HPDE6-E6E7 (cell line): Measurements from ENCODE around the gene NUBP2.

Experiments used
- DNase-seq: peaks from one replicate; pipeline ENCODE4 v3.0.0; 2011; ENCODE audit warnings: missing footprints; ENCODE audit errors: extremely low spot score

The NUBP2 gene, protein sequence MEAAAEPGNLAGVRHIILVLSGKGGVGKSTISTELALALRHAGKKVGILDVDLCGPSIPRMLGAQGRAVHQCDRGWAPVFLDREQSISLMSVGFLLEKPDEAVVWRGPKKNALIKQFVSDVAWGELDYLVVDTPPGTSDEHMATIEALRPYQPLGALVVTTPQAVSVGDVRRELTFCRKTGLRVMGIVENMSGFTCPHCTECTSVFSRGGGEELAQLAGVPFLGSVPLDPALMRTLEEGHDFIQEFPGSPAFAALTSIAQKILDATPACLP

DNA sequence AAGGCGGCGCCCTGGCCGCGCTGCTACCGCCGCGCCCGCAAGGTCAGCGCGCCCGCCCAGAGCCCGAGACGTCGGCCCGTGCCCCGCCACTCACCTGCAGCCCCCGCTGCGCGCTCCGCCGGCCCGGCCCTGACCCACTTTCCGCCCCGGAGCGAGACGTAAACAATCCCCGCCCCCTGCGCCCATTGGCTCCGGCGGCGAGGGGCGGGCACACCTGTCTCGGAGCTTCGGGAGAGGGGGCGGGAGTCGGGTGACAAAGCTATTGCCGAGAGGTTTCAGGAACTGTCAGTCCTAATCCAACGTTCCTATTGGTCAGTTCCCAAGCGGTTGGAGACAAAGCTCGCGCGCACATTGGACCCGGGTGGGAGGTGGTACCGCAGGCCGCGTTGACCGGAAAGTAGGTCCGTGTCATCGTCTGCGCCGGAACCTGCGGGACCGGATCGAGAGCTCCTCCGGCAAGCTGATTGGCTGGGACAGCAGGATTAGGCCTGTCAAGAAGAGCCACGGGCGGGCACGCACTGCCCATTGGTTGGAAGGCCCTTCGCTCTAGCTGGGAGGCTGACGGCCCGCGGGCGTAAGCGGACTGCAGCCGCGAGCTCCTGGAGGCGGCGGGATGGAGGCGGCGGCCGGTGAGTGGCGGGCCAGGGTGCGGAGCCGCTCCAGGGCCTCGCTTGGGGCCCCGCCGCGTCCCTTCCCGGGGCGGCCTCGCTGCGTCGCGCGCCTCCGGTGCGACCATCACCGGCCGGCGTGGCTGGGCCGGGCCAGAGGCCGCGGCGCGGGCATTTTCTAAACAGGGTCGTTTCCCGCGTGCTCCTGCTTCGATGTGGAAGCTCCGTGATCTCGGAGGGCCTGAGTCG lies at the start of gene NUBP2, which contains the start of gene SPSB3:
Gene NUBP2, plus strand, starts transcription at position 553 of the 857 bp plus-strand sequence. Its CDS starts 61 bp downstream, at position 614.
Gene SPSB3, minus strand, starts transcription at position 164 of the 857 bp plus-strand sequence. CDS start 1,088 bp downstream, outside the sequence.
- peak; percentile 99 for DNase-seq

DNA sequence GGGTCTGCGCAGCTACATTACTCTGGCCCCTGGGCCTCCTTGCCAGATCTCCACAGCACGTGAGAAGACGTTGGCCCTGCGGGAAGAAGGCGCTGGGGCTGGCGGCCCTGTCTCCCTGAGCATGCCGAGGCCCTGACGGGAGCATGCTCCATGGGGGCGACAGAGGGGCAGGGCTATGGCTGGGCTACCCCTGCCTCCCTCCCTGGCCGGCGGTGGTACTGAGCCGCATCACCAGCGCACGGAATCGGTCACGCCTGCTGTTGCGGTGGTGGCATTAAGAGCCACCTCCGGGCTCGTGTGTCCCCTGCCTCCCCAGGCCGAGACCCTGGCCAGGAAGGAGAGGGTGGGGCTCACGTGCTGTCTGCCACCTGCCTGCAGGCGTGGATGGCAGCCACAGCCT lies 48.6 kb upstream of the NUBP2 start:
- no peak for DNase-seq

DNA sequence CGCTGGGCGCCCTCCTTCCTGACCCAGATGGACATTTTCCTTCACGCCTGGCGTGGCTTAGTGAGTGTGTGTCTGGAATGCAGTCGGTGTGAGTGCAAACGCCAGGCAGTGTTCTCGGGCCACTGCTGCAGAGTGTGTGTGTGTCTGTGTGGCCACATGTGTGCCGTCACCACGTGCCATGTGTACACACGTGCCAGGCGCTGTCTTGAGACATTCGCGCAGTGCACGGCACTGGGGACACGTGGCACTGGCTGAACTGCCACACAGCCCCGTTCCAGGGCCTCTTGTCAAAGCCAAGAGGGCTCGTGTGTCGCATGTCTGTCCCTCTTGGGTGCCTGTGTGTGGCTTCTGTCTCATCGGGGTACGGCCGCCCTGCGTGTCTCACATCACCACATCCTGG lies 47.9 kb upstream of the NUBP2 start:
- DNase-seq: no peak

DNA sequence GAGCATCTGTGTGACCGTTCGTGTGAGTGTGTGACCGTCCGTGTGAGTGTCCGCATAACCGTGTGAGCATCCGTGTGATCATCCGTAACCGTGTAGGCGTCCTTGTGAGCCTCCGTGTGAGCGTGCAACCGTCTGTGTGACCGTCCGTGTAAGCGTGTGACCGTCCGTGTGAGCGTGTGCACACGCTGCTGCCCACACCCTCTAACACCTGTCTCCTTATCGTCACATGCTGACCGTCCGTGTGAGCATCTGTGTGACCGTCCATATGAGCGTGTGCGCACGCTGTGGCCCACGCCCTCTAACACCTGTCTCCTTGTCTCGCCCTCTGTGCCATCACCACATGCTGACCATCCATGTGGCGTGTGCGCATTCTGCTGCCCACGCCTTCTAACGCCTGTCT lies 42.5 kb upstream of the NUBP2 start:
- no peak for DNase-seq

DNA sequence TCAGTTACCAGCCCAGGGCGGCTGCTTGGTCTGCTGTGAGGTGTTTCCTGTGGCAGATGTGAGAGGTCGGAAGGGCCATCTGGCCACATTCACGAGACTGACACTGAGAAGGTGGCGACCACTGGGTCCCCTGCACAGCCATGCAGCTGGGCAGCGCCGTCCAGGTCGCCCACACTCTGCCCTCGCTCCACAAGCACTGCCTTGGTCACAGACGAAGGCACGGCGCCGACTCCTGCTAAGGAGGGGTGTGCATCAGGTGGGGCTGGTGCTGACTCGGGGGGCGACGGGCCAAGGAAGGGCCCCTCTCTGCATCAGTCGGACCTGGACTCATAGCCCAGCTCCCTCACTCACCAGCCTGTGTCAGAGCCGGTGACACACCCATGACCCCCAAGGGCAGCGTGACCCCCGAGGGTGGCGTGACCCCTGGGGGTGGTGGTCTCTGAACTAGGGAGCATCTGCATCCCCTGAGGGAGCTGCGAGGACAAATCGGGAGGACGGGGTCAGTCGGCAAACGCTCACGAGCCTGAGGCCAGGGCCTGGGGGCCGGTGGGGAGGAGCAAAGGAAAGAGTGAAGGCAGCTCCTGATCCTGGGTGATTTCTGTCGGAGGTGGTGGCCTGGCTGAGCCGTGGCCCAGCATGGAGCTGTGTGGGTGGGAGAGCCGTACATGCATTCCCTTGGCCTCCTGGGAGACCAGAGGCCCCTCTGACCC lies 41.8 kb upstream of the NUBP2 start:
- no peak for DNase-seq

DNA sequence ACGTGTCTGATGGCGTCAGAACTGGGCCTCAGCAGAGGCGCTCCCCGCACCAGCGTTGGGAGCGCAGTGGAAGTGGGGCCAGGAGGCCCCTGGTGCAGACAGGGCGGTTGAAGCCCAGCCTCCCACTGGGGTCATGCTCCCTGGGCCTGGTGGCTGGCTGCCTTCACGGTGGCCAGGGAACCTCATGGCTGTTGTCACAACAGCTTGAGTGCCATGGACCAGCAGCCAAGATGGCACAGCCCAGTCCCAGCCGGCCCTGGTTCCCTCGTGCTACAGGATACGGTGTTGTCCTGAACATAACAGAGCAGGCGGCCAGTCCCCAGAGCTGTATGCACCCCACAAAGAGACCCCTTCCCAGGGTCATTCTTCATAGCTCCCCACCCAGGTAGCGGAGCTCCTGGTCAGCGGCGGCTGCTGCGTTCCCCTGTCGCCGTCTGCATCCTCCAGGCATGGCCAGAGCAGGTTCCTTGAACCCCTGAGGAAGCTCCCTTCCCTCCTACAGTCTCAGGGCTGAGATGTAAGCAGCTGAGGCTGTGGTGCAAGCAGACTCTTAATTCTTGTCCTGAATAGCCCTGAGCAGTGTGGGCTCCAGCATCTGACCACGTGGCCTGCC lies 41.1 kb upstream of the NUBP2 start:
- DNase-seq: no peak

DNA sequence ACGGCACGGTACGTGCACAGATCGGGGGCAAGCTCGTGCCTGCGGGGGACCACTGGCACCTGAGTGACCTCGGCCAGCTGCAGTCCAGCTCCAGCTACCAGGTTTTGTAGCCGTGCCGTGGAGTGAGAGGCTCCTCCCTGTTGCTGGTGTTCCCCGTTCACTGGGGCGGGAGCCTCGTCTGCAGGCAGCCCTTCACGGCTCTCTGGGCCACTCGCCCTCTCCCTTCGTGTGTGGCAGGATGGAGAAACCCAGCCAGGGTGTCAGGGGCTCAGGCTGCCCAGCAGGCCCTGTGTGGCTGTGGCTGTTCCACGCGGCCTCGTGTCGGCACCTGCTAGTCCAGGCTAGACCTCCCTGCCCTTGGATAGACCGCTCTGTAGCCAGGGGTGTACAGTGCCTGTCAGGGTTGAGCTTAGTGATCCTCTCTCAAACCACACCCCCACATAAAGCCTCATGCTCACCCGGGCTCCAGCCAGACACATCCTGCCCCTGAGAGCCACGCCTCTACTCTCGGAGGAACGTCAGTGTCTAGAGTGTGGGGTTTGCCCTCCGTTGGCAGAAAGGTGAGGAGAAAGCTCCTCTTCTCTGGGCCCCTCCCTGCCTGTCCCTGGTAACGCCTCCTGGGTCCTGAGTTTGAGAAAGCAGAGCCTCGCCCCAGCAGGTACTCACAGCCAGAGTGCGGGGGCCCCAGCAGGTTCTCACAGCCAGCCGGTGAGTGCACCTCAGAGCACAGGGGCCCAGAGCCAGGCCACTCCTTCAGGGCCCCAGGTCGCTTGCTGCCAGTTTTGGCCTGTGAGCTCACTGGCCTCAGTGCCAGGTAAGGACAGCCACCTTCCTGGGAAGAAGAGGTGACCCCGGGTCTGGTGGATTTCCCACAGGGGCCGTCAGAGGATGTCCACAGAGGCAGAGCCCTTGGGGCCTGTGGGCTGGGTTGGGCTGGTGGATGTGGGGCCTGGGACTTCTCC lies 39.1 kb upstream of the NUBP2 start:
- no peak for DNase-seq

DNA sequence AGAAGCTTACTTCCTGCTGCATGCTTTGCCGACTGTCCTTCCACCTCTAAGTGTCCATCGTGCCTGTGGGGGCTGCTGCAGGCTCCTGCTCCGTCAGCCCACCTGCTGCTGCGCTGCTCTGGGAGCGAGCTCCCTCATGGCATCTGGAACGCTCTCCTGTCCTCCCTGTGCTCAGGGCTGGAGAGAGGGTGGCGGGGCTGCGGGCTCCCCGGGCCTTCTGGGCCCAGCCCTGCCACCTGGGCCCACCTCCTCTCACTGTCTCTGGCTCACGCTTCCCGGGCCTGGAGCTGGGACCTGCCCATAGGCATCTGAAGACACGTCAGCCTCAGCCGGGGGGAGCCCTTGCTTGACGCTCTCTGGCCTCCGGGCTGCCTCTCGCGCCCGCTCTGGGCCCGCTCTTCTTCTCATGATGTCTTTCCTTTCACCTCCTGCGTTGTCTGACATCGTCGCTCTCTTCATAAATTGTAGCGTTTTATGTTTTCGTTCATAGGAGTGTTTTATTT lies 38.4 kb upstream of the NUBP2 start:
- DNase-seq: no peak

DNA sequence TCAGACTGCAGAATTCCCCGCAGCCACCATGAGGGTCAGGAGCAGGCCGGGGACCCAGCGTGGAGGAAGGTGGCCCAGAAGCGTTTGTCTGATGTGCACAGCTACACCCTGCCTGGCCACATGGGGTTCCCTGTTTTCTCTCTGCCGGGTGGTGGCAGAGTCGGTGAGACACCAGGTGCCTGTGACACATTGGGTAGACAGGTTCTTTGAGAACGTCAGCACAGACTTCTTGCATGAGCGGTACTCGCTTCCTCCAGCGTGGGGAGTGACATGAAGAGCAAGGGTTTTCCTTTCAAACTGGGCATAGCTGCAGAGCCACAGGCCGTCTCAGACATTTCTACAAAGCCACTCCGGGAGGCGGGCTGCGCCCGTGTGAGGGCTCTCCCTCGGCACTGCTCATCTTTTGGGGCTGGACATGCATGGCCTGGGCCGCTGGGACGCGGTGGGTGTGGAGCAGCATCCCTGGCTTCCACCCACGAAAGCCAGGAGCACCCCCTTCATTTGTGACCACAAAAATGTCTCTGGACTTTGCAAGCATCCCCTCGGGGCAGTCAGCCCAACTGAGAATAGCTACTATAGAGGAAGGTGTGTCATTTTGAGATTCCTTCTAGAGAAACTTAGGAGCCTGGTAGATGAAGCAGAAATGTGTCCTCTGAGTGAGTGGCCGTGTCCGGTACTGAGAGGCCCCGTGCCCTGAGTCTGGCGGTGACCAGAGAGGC lies 37.4 kb upstream of the NUBP2 start:
- no peak for DNase-seq

DNA sequence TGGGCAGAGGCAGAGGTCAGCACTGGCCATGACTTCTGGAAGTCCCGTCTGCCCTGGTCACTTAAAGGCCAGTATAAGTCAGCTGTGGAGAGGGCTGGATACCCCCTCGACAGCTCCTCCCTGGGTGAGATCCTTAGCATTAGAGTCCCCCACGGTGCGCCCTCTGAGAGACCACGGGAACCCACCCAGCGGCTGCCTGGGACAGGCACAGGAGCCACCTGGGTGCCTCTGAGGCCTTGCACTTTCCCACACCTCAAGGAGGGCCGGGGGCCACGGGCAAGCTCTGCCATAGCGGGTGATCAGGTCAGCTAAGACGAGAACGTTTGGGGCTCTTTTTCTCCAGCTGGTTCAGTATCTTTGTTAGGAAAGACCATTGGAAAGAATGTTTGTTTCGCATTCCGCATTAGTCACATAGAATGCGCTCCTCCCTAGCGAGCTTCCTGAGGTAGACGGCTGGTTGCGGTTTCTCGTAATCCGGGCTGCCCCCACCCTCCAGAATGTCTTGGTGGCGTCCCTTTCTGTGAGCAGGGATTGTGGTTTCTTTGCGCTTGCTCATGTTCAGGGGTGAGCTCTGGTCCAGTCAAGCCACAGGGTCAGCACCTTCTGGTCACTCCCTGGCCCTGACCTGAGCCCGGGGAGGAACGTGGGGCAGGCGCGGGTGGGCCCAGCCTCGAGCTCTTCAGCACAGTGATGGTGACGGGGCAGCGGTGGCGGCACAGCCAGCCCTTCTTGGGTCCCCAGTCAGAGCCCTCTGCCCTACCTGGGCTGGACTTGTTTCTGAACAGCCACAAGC lies 36.7 kb upstream of the NUBP2 start:
- DNase-seq: no peak

DNA sequence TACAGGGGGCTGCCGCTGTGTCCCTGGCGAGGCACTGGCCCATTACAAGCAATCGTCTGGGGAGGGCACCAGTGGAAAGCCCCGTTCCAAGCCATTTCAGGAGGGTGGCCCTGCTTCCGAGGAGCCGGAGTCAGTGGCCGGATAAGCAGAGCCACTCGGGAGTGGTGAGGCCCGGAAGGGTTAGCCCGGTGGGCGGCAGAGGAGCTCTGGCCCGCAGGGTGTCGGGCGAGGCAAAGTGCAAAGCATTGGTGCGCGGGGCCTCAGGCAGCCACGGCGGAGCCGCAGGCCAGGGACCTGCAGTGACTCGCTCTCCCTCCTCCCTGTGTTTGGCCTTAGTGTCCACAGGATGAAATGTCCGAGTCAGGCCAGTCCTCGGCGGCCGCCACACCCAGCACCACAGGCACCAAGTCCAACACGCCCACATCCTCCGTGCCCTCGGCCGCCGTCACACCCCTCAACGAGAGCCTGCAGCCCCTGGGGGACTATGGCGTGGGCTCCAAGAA lies 36.0 kb upstream of the NUBP2 start:
- DNase-seq: no peak

DNA sequence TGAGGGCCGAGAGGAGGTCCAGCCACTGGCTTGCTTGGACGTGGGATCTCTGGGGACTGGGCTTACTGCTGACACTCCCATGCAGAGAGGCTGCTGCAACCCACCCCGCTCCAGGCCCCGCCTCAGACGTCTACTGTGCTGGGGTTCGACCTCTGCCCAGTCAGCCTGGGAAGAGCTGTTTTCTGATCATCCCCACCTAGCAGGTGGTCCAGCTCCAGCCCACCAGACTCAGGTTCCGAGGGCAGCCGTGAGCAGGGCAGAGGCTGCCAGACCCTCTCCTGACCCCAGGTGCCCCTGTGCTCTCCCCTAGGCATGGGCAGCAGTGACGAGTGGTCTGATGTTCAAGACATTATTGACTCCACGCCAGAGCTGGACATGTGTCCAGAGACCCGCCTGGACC lies 34.8 kb upstream of the NUBP2 start:
- DNase-seq: no peak

DNA sequence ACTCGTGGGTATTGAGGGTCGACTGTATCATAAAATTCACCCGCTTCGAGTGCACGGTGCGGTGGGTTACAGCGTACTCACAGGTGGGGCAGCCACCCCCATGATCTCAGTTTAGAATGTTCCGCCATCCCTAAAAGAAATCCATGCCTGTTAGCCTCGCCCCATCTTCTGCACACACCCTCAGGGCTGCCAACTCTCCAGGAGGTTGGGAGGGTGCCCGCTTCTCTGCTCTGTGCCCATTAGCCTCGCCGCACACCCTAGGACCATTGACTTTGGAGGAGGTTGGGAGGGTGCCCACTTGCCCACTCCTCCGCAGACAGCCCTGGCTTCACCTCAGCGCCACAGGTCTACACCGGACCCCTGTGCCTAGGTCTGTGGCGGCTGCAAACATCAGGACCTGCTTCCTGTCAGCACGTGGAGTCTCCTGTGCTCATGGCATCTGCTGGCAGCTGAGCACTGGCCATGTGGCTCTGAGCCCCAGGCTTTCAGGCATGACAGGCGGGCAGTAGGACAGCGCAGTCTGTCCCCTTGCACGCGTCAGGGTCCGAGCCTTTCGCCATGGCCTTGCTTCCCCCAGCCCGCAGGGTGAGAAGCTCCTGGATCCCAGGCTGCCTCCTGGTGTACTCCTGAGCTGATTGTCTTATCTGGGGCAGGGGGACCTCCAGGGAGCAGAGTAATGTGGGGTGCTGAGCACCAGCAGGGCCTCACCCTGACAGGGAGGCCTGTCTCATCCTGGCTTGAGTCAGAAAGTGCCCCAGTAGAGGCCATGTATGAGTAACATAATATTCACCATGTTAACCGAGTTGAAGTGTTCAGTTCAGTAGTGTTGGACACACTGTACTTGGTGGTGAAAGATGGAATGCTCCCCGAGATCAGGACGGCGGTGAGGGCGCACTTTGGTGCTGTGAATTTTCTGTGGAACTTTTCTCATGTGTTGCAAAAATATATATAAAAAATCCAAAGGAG lies 33.3 kb upstream of the NUBP2 start:
- no peak for DNase-seq

DNA sequence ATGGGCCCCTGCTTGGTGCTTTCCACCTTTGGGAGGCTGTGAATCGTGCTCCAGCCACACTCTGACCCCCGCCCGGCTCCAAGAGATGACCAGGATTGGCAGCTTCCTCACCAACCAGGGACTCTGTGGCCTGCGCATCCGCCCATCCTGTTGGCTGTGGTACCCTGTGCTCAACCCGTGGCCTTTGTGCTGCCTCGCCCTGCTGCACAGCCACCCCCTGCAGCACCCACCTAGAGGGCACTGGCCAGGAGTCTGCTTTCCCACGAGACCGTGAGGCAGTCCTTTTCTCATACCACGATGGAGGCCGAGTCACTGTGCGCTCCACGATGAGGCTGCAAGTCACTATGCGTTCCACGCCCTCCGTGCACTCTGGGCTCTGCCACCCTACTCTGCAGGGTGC lies 30.8 kb upstream of the NUBP2 start:
- DNase-seq: no peak

DNA sequence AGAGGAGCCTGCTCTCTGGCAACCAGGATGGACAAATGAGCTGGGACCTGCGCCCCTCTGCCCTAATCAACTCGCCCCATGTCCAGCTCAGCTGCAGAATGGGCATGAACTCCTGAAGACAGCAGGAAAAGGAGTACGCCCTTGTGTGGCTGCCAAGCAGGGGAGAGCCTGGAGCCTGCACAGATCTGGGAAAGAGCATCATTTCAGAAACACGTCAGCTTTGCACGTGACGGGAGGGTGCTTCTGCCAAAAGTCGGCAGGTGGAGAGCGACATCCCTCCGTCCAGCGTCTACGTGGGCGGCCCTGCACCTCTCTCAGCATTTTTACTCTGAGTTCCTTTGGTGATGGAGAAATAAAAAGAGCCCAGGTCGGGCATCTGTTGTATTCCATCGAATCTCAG lies 29.9 kb upstream of the NUBP2 start:
- DNase-seq: no peak

DNA sequence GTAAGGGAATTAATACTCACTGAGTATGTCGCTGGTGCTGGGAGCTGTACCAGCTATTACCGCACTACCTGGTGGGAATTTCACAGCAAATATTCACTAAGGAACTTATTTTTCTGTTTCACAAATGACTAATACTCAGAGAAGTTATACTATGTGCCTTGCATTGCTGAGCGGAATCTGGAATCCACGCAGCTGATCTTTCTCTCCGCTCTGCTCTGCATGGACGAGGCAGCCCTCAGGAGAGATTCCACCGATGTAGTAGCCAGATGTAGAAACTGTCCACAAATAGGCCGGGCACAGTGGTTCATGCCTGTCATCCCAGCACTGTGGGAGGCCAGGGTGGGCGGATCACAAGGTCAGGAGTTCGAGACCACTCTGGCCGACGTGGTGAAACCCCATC lies 28.6 kb upstream of the NUBP2 start:
- no peak for DNase-seq

DNA sequence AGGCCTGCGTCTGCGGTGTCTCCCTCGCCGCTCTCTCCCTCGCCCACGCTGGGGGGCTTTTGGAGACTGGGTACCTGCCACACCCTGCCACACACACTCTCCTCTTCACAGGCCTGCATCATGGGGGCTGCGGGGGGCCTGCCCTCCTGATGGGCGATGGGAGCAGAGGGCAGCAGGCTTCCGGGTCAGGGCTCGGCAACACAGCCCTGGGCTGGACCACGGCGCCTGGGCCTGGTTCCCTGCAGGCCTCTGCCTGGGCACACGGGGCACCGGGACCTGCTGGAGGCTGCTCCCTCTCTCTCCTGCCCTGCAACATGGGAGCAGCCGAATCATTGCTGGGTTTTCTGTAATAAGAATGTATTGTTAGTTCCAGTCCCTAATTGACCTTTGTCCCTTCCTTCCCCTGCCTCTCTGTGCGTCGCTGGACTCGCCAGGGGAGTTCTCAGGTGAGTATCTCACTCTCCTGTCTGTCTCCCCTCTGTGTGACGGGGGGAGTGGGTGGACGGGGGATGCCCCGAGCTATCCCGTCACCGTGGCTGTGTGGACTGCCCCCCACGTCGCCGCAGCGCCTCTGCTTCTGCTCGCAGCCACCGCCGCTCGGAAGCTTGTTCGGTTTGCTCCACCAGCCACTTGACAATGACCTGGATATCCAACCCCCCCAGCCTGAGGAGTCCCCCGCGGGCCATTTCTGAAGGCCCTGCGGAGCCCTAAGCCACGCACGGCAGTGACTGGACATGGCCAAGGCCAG lies 24.9 kb upstream of the NUBP2 start:
- no peak for DNase-seq
